Measurements from ENCODE around the gene YEATS4.

The YEATS4 gene

DNA sequence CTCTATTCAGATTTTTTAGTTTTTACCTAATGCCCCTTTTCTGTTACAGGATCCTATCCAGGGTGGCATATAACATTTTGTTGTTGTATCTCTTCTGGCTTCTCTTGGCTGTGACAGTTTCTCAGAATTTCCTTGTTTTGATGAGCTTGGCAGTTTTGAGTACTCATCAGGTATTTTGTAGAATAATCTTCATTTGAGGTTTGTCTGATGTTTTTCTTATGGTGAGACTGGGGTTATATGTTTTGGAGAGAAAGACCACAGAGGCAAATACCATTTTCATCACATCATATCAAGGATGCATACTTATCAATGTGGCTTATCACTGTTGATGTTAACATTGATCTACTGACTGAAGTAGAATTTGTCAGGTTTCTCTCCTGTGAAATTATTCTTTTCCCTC lies 25.4 kb upstream of the YEATS4 start:
- in situ Hi-C loops (cut with HindIII; ENCODE audit: low sequenced_read_pairs), result no loop called here
- no peak for DNase-seq (ENCODE audit: low read depth)
- TF ChIP-seq CTCF (IDR thresholded peaks at IDR 0.05; ENCODE audit: low read depth, low read length, missing control alignments), result no peak
- H3K4me3 ChIP-seq (ENCODE audit: low read depth, low read length), result no peak overlapping the region

DNA sequence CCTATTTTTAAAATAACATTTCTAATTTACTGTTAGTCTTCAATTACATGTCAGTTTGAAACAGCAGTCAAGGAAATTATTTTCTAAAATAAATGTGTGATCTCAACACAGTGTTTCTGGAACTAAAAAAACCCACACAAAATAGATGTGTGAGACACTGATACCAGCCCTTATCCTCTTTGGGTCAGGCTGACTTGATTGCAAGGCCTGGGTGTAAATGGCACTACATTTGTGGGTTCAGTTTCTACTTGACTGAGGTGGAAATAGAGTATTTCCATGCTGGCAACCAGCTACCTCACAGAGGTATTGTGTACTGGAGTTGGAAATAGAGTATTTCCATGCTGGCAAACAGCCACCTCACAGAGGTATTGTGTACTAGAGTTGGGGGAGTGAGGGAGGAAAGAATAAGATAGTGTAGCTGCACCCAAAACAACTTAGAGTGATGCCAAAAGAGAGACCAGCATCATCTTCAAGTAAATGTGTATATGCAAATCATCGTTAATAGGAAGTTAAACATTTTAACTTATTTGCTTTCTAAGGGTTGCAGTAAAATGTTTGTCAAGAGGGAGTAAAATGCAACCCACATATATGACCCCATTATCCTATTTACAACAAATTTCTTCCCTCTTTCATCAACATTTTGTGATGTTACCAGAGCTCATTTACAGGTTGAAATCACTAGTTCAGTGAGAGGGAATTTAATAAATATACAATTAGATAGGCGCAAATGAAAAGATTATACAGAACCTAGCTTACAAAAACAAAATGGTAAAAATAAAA lies 22.0 kb upstream of the YEATS4 start:
- in situ Hi-C loops (cut with HindIII; ENCODE audit: low sequenced_read_pairs), result no loop called here
- no peak for DNase-seq (ENCODE audit: low read depth)
- H3K4me3 ChIP-seq (ENCODE audit: low read depth, low read length), result no peak overlapping the region
- TF ChIP-seq CTCF (IDR thresholded peaks at IDR 0.05; ENCODE audit: low read depth, low read length, missing control alignments), result no peak

GRCh38 chr12:69338120-69338859 lies 21.3 kb upstream of the YEATS4 start:
- DNase-seq (ENCODE audit: low read depth), result no peak
- TF ChIP-seq CTCF (IDR thresholded peaks at IDR 0.05; ENCODE audit: low read depth, low read length, missing control alignments), result no peak
- in situ Hi-C loops (cut with HindIII; ENCODE audit: low sequenced_read_pairs), result no loop called here
- no peak overlapping the region for H3K4me3 ChIP-seq (ENCODE audit: low read depth, low read length)

- no peak for DNase-seq (ENCODE audit: low read depth)
- H3K4me3 ChIP-seq (ENCODE audit: low read depth, low read length), result no peak overlapping the region
- in situ Hi-C loops (cut with HindIII; ENCODE audit: low sequenced_read_pairs), result no loop called here
- TF ChIP-seq CTCF (IDR thresholded peaks at IDR 0.05; ENCODE audit: low read depth, low read length, missing control alignments), result no peak
Measured at GRCh38 chr12:69338936-69339335, 20.6 kb upstream of the YEATS4 start.

GRCh38 chr12:69339999-69340398 lies 19.5 kb upstream of the YEATS4 start:
- no peak overlapping the region for H3K4me3 ChIP-seq (ENCODE audit: low read depth, low read length)
- DNase-seq (ENCODE audit: low read depth), result no peak
- no peak for TF ChIP-seq CTCF (IDR thresholded peaks at IDR 0.05; ENCODE audit: low read depth, low read length, missing control alignments)
- in situ Hi-C loops (cut with HindIII; ENCODE audit: low sequenced_read_pairs), result no loop called here

DNA sequence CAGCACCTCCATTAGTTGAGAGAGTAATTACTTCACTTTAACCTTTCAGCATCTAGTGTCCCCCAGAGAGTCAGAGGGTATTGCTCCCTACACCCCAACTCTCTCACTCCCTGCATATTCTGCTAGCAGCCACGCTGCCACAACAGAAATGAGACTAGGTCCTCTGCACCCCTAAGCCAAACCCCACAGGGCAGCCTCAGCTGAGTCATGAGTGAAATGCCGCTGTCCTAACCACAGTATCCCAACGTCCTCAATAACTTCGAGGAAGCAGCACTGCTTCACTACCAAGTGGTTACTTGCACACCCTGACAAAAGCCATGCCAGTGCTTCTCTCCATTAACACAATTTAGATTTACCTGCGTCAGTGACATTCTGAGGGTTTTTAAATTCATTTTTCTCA lies 18.2 kb upstream of the YEATS4 start:
- no peak for DNase-seq (ENCODE audit: low read depth)
- no peak for TF ChIP-seq CTCF (IDR thresholded peaks at IDR 0.05; ENCODE audit: low read depth, low read length, missing control alignments)
- in situ Hi-C loops (cut with HindIII; ENCODE audit: low sequenced_read_pairs), result no loop called here
- no peak overlapping the region for H3K4me3 ChIP-seq (ENCODE audit: low read depth, low read length)
